GM21576 (cell line): ENCODE results near the gene GLT8D1.
"Not testable (repeated sequence)": the region's sequence is repeated elsewhere in the genome, so short reads cannot be mapped to it uniquely, and the experiment has no call there.

Experiments
- ATAC-seq: cut with Tn5 transposase; IDR thresholded peaks from one replicate; pipeline ENCODE4 v1.9.1; 2021; ENCODE audit warnings: mild to moderate bottlenecking, moderate library complexity; ENCODE audit not compliant: unreplicated experiment

GLT8D1 gene

GRCh38 chr3:52705688-52706686, at the start of gene GLT8D1, which contains the start of gene SPCS1:
GLT8D1 (minus strand) TSS chr3:52705791; CDS start chr3:52700460, 5,331 bp downstream.
SPCS1 (plus strand) TSS chr3:52706106; CDS start chr3:52706247, 141 bp downstream.
- peak; percentile 67 for ATAC-seq

- no peak for ATAC-seq
Measured at GRCh38 chr3:52754373-52754772, 48.8 kb upstream of the GLT8D1 start.

- no peak for ATAC-seq
Measured at GRCh38 chr3:52752045-52752660, 46.6 kb upstream of the GLT8D1 start.

- no peak for ATAC-seq
Measured at GRCh38 chr3:52743721-52744120, 38.1 kb upstream of the GLT8D1 start.

- no peak for ATAC-seq
Measured at GRCh38 chr3:52743152-52743551, 37.6 kb upstream of the GLT8D1 start.

- ATAC-seq = no peak
Measured at GRCh38 chr3:52742418-52743041, 36.9 kb upstream of the GLT8D1 start.

GRCh38 chr3:52739730-52740129, 34.1 kb upstream of the GLT8D1 start:
- ATAC-seq = no peak

- ATAC-seq = no peak
Measured at GRCh38 chr3:52733256-52733891, 27.8 kb upstream of the GLT8D1 start.

- no peak for ATAC-seq
Measured at GRCh38 chr3:52731590-52731989, 26.0 kb upstream of the GLT8D1 start.

- no peak for ATAC-seq
Measured at GRCh38 chr3:52730681-52731080, 25.1 kb upstream of the GLT8D1 start.

GRCh38 chr3:52728753-52729152, 23.2 kb upstream of the GLT8D1 start:
- ATAC-seq = not testable (repeated sequence)

- ATAC-seq = no peak
Measured at GRCh38 chr3:52724511-52724910, 18.9 kb upstream of the GLT8D1 start.

- ATAC-seq = no peak
Measured at GRCh38 chr3:52723935-52724334, 18.3 kb upstream of the GLT8D1 start.

- no peak for ATAC-seq
Measured at GRCh38 chr3:52722491-52722890, 16.9 kb upstream of the GLT8D1 start.

- no peak for ATAC-seq
Measured at GRCh38 chr3:52721730-52722008, 16.1 kb upstream of the GLT8D1 start.

- ATAC-seq = peak; percentile 62
Measured at GRCh38 chr3:52721002-52721729, 15.6 kb upstream of the GLT8D1 start.

- no peak for ATAC-seq
Measured at GRCh38 chr3:52719618-52720017, 14.0 kb upstream of the GLT8D1 start.

GRCh38 chr3:52715714-52716305, 10.2 kb upstream of the GLT8D1 start:
- no peak for ATAC-seq

GRCh38 chr3:52714335-52715302, 9.0 kb upstream of the GLT8D1 start:
- no peak for ATAC-seq
